ENCODE results near the gene SGPL1. TPM values are rescaled to one million over a fixed set of nuclear protein-coding genes. Genes with fewer than 3 reads are reported as not detected.

Gene SGPL1
- polyA plus RNA-seq, 3 donors from 2014 or later = 19.8 to 25.9 (median 20.3) TPM

DNA sequence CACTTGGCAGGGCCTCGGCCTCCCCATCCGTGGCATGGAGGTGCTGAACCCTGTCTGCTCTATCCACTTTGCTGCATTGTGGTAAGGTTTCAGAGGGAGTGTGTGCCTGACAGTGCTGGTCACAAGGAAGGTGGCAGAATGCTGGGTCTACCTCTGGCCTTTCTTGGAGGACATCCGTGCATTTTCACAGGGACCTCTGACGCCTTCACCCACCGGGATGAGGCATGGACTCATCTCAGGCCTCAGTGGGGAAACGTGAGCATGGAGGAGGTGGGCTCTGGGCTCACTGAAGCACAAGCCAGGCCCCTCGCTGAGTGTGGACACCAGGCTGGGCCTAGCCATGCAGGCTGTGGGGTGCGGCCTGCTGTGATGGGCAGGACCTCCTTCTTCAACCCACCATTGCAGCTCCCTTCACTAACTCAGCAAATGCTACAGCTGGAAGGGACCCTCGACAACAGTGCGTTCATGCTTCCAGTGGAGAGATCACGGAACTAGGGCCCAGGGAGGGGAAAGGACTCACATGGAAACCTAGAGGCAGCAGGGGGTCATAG, 39.2 kb upstream of the SGPL1 start:
- H3K27ac Mint-ChIP-seq = no peak overlapping the region
- H3K4me3 Mint-ChIP-seq = no peak overlapping the region
- no peaks in the 10 kb centered on the region for H3K9me3 Mint-ChIP-seq
- H3K36me3 Mint-ChIP-seq = no peaks in the 10 kb centered on the region
- no peaks in the 10 kb centered on the region for H3K4me1 Mint-ChIP-seq
- DNase-seq = no peak
- H3K27me3 Mint-ChIP-seq (ENCODE audit: low read depth in 3 of 3) = peaks cover 0 to 4% (median 3%) of the 10 kb centered on the region in 3 donors

GRCh38 chr10:70777063-70777875, 38.5 kb upstream of the SGPL1 start:
- Mint-ChIP-seq H3K27ac (no peak overlapping the region), H3K36me3 (no peaks in the 10 kb centered on the region), H3K9me3 (no peaks in the 10 kb centered on the region), H3K4me3 (no peak overlapping the region), H3K4me1 (no peaks in the 10 kb centered on the region), H3K27me3 (ENCODE audit: low read depth in 3 of 3) (peaks cover 0 to 4% (median 3%) of the 10 kb centered on the region in 3 donors)
- DNase-seq = no peak

- Mint-ChIP-seq H3K27ac (peak overlapping the region in 1 of 6 donors; percentile 42), H3K9me3 (no peaks in the 10 kb centered on the region), H3K27me3 (ENCODE audit: low read depth in 3 of 3) (peaks cover 0 to 2% (median under 1%) of the 10 kb centered on the region in 3 donors), H3K4me3 (no peak overlapping the region), H3K4me1 (peaks cover 0 to 6% of the 10 kb centered on the region in 2 donors), H3K36me3 (no peaks in the 10 kb centered on the region)
- DNase-seq = no peak
Measured at GRCh38 chr10:70778267-70778924, 37.4 kb upstream of the SGPL1 start.

DNA sequence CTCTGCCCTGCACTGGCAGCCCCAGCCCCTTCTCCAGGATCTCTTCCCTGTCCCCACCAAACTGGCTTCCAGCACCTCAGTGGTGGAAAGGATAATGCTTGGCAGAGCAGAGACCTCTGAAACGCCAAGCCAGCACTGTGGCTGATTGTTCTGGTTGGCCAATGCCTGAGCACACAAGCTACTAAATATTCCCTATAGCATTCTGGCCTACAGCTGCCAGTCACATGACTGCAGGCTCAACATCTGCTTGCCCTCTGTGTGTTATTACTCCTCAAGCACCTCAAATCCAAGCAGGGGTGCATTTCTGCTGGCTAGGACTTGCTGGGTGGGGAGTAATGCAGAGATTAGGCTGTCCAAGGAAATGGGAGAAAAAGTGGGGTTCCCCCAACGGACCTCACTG, 36.7 kb upstream of the SGPL1 start:
- Mint-ChIP-seq H3K9me3 (no peaks in the 10 kb centered on the region), H3K27me3 (ENCODE audit: low read depth in 3 of 3) (peaks cover 0 to 2% (median 0%) of the 10 kb centered on the region in 3 donors), H3K27ac (no peak overlapping the region), H3K36me3 (no peaks in the 10 kb centered on the region), H3K4me1 (peaks cover 2 to 8% of the 10 kb centered on the region in 2 donors), H3K4me3 (no peak overlapping the region)
- no peak for DNase-seq

DNA sequence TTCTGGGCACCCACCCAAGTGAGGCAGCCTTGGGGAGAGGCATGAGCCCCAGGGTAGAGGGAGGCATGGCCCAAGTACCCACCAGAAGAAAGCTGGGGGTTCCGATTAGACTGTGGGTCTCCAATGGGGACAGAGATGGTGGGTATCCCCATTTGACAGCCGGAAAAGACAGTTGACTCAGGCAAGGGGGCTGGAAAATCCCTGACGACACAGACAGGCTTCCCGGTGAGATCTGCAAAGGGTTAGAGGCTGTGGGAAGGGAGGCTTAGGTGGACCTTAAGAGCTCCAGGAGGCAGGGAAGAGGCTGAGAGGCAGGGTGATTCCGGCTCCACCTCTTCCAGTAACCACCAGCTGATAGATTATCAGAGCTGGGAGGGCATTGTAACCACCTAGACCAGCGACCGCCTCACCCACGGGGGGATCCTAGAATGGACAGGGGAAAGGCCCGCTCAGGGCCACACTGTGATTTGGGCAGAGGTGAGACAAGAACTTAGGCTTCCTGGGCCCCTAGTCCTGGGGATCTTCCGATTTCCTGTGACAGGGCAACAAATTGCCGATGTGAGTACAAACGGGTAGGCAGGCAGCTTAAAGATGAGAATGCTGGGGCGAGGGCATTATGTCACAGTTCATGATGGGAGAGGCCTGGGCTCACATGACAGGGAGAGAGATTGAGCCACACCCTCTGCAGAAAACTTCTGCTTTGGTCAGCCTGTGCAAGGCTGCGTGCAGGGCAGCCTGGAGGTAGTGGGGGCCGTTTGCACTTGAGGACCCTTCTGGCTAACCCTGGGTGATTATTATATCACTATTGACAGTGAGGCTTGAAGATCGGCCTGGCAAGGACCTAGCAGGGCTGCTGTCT, 36.0 kb upstream of the SGPL1 start:
- Mint-ChIP-seq H3K27ac (no peak overlapping the region), H3K27me3 (ENCODE audit: low read depth in 3 of 3) (peaks cover 0 to 2% (median 0%) of the 10 kb centered on the region in 3 donors), H3K4me1 (peaks cover 7 to 13% of the 10 kb centered on the region in 2 donors), H3K4me3 (no peak overlapping the region), H3K9me3 (no peaks in the 10 kb centered on the region), H3K36me3 (no peaks in the 10 kb centered on the region)
- no peak for DNase-seq

GRCh38 chr10:70780370-70780760, 35.4 kb upstream of the SGPL1 start:
- H3K27ac Mint-ChIP-seq = no peak overlapping the region
- H3K4me1 Mint-ChIP-seq = peaks cover 13 to 19% of the 10 kb centered on the region in 2 donors
- H3K36me3 Mint-ChIP-seq = no peaks in the 10 kb centered on the region
- H3K4me3 Mint-ChIP-seq = no peak overlapping the region
- no peak for DNase-seq
- H3K9me3 Mint-ChIP-seq = no peaks in the 10 kb centered on the region
- peaks cover 0 to 3% (median 2%) of the 10 kb centered on the region in 3 donors for H3K27me3 Mint-ChIP-seq (ENCODE audit: low read depth in 3 of 3)

DNA sequence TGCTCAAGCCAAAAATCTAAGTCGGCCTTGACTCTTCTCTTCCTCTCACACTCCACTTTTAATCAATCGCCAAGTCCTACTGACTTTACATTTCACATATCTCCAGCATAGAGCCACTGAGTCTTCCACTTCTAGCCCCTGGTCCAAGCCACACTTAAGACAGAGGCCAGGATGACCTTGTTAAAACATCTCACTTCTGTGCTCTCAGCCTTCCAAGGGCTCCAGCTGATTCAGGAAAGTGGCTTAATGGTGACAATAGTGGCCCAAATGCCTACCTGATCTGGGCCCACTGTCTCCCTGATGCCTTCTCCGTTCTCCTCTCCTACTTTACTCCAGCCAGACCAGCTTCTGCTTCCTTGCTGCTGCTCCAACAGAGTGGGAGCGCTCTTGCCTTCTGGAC, 35.0 kb upstream of the SGPL1 start:
- H3K36me3 Mint-ChIP-seq = no peaks in the 10 kb centered on the region
- no peaks in the 10 kb centered on the region for H3K9me3 Mint-ChIP-seq
- peaks cover 0 to 3% (median 2%) of the 10 kb centered on the region in 3 donors for H3K27me3 Mint-ChIP-seq (ENCODE audit: low read depth in 3 of 3)
- peak overlapping the region in 1 of 6 donors; percentile 4 for H3K27ac Mint-ChIP-seq
- DNase-seq = no peak
- H3K4me3 Mint-ChIP-seq = no peak overlapping the region
- H3K4me1 Mint-ChIP-seq = peaks cover 14 to 23% of the 10 kb centered on the region in 2 donors

- Mint-ChIP-seq H3K36me3 (no peaks in the 10 kb centered on the region), H3K4me1 (peaks cover 20 to 30% of the 10 kb centered on the region in 2 donors), H3K27me3 (ENCODE audit: low read depth in 3 of 3) (peaks cover 0 to 3% (median 2%) of the 10 kb centered on the region in 3 donors), H3K9me3 (no peaks in the 10 kb centered on the region), H3K27ac (no peak overlapping the region), H3K4me3 (no peak overlapping the region)
- DNase-seq = no peak
Measured at GRCh38 chr10:70781461-70782051, 34.2 kb upstream of the SGPL1 start.

DNA sequence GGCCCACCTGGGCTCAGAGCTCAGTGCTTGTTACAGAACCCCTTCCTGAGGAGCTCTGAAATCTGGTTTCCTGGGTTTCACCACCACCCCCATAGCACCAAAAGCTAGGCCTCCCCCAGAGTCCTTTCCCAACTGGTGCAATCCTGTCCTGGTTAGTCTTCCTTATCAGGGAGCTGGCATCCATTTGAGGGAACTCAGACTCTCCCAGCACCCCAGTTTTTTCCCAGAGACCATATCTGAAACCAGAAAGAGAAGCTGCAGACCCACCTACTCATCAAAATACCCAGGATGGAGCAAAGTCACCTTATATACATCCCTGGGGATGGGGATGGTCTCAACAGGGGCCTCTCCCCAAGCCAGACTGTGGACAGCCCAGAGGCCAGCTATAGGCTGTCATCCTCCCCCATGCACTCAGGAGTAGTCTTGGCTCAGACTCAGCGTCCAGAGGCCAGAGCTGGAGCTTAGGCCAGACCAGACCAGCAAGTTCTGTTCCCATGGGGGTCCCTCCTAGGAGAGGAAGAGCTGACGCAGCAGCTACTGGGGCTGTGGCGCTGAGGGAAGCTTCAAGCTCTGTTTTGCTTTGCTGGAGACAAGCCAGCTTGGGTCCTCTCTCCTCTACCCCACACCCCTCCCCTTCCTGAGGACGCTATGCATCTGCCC, 33.5 kb upstream of the SGPL1 start:
- Mint-ChIP-seq H3K4me3 (no peak overlapping the region), H3K27ac (no peak overlapping the region), H3K9me3 (no peaks in the 10 kb centered on the region), H3K36me3 (no peaks in the 10 kb centered on the region), H3K4me1 (peaks cover 27 to 37% of the 10 kb centered on the region in 2 donors), H3K27me3 (ENCODE audit: low read depth in 3 of 3) (peaks cover 0 to 3% (median 2%) of the 10 kb centered on the region in 3 donors)
- DNase-seq = no peak

GRCh38 chr10:70782746-70783680, 32.7 kb upstream of the SGPL1 start:
- H3K36me3 Mint-ChIP-seq = no peaks in the 10 kb centered on the region
- no peaks in the 10 kb centered on the region for H3K9me3 Mint-ChIP-seq
- peaks cover 31 to 39% of the 10 kb centered on the region in 2 donors for H3K4me1 Mint-ChIP-seq
- peaks cover 0 to 3% (median 2%) of the 10 kb centered on the region in 3 donors for H3K27me3 Mint-ChIP-seq (ENCODE audit: low read depth in 3 of 3)
- no peak overlapping the region for H3K27ac Mint-ChIP-seq
- DNase-seq = no peak
- H3K4me3 Mint-ChIP-seq = peak overlapping the region in 2 of 5 donors; percentile 3 to 4

- Mint-ChIP-seq H3K36me3 (no peaks in the 10 kb centered on the region), H3K27ac (peak overlapping the region in 1 of 6 donors; percentile 69), H3K4me3 (peak overlapping the region in 1 of 5 donors; percentile 50), H3K27me3 (ENCODE audit: low read depth in 3 of 3) (peaks cover 0 to 3% (median 0%) of the 10 kb centered on the region in 3 donors), H3K4me1 (peaks cover 31 to 39% of the 10 kb centered on the region in 2 donors), H3K9me3 (no peaks in the 10 kb centered on the region)
- DNase-seq = no peak
Measured at GRCh38 chr10:70784016-70784415, 31.7 kb upstream of the SGPL1 start.

- Mint-ChIP-seq H3K27ac (peak overlapping the region in 1 of 6 donors; percentile 69), H3K36me3 (no peaks in the 10 kb centered on the region), H3K27me3 (ENCODE audit: low read depth in 3 of 3) (peaks cover 0 to 3% (median 0%) of the 10 kb centered on the region in 3 donors), H3K4me1 (peaks cover 31 to 39% of the 10 kb centered on the region in 2 donors), H3K4me3 (peak overlapping the region in 2 of 5 donors; percentile 50 to 65), H3K9me3 (no peaks in the 10 kb centered on the region)
- DNase-seq = no peak
Measured at GRCh38 chr10:70784471-70784870, 31.3 kb upstream of the SGPL1 start.
